ENCODE data around the gene BFSP2. TPM values are rescaled to one million over a fixed set of nuclear protein-coding genes. Genes with fewer than 3 reads are reported as not detected.

BFSP2 gene, protein sequence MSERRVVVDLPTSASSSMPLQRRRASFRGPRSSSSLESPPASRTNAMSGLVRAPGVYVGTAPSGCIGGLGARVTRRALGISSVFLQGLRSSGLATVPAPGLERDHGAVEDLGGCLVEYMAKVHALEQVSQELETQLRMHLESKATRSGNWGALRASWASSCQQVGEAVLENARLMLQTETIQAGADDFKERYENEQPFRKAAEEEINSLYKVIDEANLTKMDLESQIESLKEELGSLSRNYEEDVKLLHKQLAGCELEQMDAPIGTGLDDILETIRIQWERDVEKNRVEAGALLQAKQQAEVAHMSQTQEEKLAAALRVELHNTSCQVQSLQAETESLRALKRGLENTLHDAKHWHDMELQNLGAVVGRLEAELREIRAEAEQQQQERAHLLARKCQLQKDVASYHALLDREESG
- total RNA-seq (2016; rRNA removed; fragmentation: Illumina TruSeq; extraction: Trizol): not detected in 2 replicates
- not detected in 2 replicates for total RNA-seq (2016; cell fraction: cytosol; rRNA removed; fragmentation: Illumina TruSeq; extraction: Trizol; ENCODE audit: low read depth)
- not detected in 2 replicates for total RNA-seq (2016; cell fraction: insoluble cytoplasmic fraction; rRNA removed; fragmentation: Illumina TruSeq; extraction: Trizol)
- total RNA-seq (2016; cell fraction: membrane; rRNA removed; fragmentation: Illumina TruSeq; extraction: Trizol): not detected in 2 replicates
- not detected in 2 replicates for total RNA-seq (2016; cell fraction: nucleus; rRNA removed; fragmentation: Illumina TruSeq; extraction: Trizol)
- not detected in 2 replicates for polyA plus RNA-seq (2011; rRNA removed)
- polyA plus RNA-seq (2011; cell fraction: cytosol; rRNA removed): not detected in 2 replicates
- not detected in 2 replicates for polyA plus RNA-seq (2011; cell fraction: nucleus; rRNA removed)
- not detected in 2 replicates for polyA plus RNA-seq (2012)
- not detected in 2 replicates for polyA plus RNA-seq (2016; cell fraction: cytosol; fragmentation: Illumina TruSeq; extraction: Trizol; ENCODE audit: low read depth)
- not detected in 2 replicates for polyA plus RNA-seq (2016; cell fraction: insoluble cytoplasmic fraction; fragmentation: Illumina TruSeq; extraction: Trizol; ENCODE audit: low read depth)
- not detected in 2 replicates for polyA plus RNA-seq (2016; cell fraction: membrane; fragmentation: Illumina TruSeq; extraction: Trizol; ENCODE audit: low read depth)
- polyA plus RNA-seq (2016; cell fraction: nucleus; fragmentation: Illumina TruSeq; extraction: Trizol; ENCODE audit: insufficient read depth, low read depth): not detected in 2 replicates
- polyA minus RNA-seq (2011; rRNA and poly(A)+ RNA removed; ENCODE audit: low replicate concordance): not detected in 2 replicates
- not detected in 2 replicates for polyA minus RNA-seq (2011; cell fraction: cytosol; rRNA and poly(A)+ RNA removed)
- not detected in 2 replicates for polyA minus RNA-seq (2011; cell fraction: nucleus; rRNA and poly(A)+ RNA removed)
- Bru-seq, nascent RNA: not detected
- BruChase-seq, experiment 1, labeled RNA remaining after a 6-hour chase: not detected
- percentile 2 among the genes with signal in this experiment for BruChase-seq, experiment 2, labeled RNA remaining after a 2-hour chase
- long read RNA-seq, experiment 1: 0 reads
- long read RNA-seq, experiment 2: 0 reads

DNA sequence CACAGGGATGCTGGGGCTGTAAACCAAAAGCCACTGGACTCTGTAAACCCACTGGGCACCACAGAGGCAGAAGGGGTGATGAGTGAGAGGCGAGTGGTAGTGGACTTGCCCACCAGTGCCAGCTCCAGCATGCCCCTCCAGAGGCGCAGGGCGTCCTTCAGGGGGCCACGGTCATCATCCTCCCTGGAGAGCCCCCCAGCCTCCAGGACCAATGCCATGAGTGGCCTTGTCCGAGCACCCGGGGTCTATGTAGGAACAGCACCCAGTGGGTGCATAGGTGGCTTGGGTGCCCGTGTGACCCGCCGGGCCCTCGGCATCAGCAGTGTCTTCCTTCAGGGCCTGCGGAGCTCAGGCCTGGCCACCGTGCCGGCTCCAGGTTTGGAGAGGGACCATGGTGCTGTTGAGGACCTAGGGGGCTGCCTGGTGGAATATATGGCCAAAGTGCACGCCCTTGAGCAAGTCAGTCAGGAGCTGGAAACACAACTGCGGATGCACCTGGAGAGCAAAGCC is at the start of gene BFSP2:
TSS of gene BFSP2 (plus strand) at position 51 of the 510 bp plus-strand sequence. CDS start at position 79, 28 bp downstream.
- peaks cover 0 to 4% of the 10 kb centered on the region in 2 experiments; a peak in 2 of 5 replicates for H3K27me3 ChIP-seq (ENCODE audit: control insufficient read depth in 1 of 2, insufficient read depth in 2 of 2, low read length in 2 of 2)
- H4K20me1 ChIP-seq (ENCODE audit: insufficient read depth, low read length): no peaks in the 10 kb centered on the region
- H3K4me2 ChIP-seq (ENCODE audit: low read depth, low read length): no peak within 1 kb of the TSS
- CTCF ChIA-PET (ENCODE audit: low intra/inter-chr PET ratio, low total read pairs): no interaction called here
- no peaks in the 10 kb centered on the region for H3K4me1 ChIP-seq (ENCODE audit: insufficient read depth, low read length)
- intact Hi-C loops (cut with micrococcal nuclease; ENCODE audit: unreplicated experiment) (no loop called here), in situ Hi-C loops (cut with HindIII; ENCODE audit: extremely low pct_ligation_motif_present, low pct_unique_long_range_greater_than_20kb) (no loop called here)
- H3K27ac ChIP-seq (ENCODE audit: extremely low read length, insufficient read depth, low read length): no peak within 1 kb of the TSS
- H3K36me3 ChIP-seq (replicated peaks in 1 of 2; ENCODE audit: control insufficient read depth in 1 of 2, insufficient read depth in 2 of 2, low read length in 2 of 2): no peaks in the 10 kb centered on the region
- no peak within 1 kb of the TSS for H3K9ac ChIP-seq (ENCODE audit: insufficient read depth, low read depth, low read length)
- H2AFZ ChIP-seq (ENCODE audit: low read length): no peak within 1 kb of the TSS
- no peak for FAIRE-seq
- H3K4me3 ChIP-seq (replicated peaks in 1 of 3; ENCODE audit: insufficient read depth in 1 of 3, low read depth in 2 of 3, low read length in 3 of 3): no peak within 1 kb of the TSS
- no peak for DNase-seq (ENCODE audit: low spot score)
- TF ChIP-seq REL (CRISPR knock-in tag; conservative IDR thresholded peaks at IDR 0.05): no peak
- TF ChIP-seq GZF1 (CRISPR knock-in tag; IDR thresholded peaks at IDR 0.05): no peak
- no peak for TF ChIP-seq SYNCRIP (IDR thresholded peaks at IDR 0.05; ENCODE audit: insufficient read depth, low read depth, low read length)
- TF ChIP-seq, protein P1, sequence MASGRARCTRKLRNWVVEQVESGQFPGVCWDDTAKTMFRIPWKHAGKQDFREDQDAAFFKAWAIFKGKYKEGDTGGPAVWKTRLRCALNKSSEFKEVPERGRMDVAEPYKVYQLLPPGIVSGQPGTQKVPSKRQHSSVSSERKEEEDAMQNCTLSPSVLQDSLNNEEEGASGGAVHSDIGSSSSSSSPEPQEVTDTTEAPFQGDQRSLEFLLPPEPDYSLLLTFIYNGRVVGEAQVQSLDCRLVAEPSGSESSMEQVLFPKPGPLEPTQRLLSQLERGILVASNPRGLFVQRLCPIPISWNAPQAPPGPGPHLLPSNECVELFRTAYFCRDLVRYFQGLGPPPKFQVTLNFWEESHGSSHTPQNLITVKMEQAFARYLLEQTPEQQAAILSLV (CRISPR knock-in tag; IDR thresholded peaks at IDR 0.05; ENCODE audit: borderline replicate concordance): no peak
- TF ChIP-seq RBFOX2 (IDR thresholded peaks at IDR 0.05; ENCODE audit: low read depth, low read length): no peak
- TF ChIP-seq ZFX (CRISPR knock-in tag; IDR thresholded peaks at IDR 0.05; ENCODE audit: low read depth): no peak
- no peak for TF ChIP-seq GMEB2 (CRISPR knock-in tag; IDR thresholded peaks at IDR 0.05; ENCODE audit: low read depth)
- no peak for TF ChIP-seq ZNF660 (CRISPR knock-in tag; IDR thresholded peaks at IDR 0.05; ENCODE audit: borderline replicate concordance, low read depth)
- no peak for TF ChIP-seq BORCS8-MEF2B (CRISPR knock-in tag; IDR thresholded peaks at IDR 0.05)
- TF ChIP-seq STAT6 (CRISPR knock-in tag; IDR thresholded peaks at IDR 0.05; ENCODE audit: borderline replicate concordance): no peak
- TF ChIP-seq HOXD1 (CRISPR knock-in tag; IDR thresholded peaks at IDR 0.05): no peak
- H3K9me3 ChIP-seq (ENCODE audit: low read length): no peaks in the 10 kb centered on the region
- H3K79me2 ChIP-seq (ENCODE audit: insufficient read depth, low read length): no peaks in the 10 kb centered on the region
- ATAC-seq: no peak
- POLR2A ChIA-PET: no interaction called here
- WGBS (ENCODE audit: low lambda C conversion rate): 0% methylated on average over 4 of the region's 15 CpGs
- no TSS peak for BruUV-seq (replicated peaks)
